ENCODE results near the gene AP1G2.

DNA sequence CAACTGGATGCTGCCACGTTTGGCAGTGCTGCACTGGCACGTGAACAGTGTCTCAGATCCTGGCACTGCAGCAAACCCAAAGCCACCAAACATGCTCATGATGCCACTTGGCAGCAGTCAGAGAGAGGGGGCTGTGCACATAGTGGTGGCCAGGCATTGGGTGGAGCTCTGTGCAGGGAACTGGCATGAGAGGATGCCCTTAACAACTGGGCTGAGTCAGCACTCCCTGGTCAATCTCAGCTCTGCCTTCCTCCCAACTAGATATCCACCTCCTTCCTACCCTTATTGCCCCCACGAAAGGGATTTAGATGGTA lies 53.0 kb downstream of the AP1G2 start:
- TF ChIP-seq EGR1 (IDR thresholded peaks at IDR 0.05) (no peak), TCF12 (IDR thresholded peaks at IDR 0.05; ENCODE audit: low read depth) (no peak), ZBTB7A (IDR thresholded peaks at IDR 0.05; ENCODE audit: low read depth) (no peak)

Measured in Ishikawa (cell line).